PC-3 (cell line): ENCODE data around the gene PPP1R14C. TPM values are rescaled to one million over a fixed set of nuclear protein-coding genes. Genes with fewer than 3 reads are reported as not detected.

ENCODE experiments used
- ATAC-seq: fragments of 200-7000 bp; cut with Tn5 transposase; 2 replicates; pipeline ENCODE4 v1.9.1; 2020; ENCODE audit warnings: mild to moderate bottlenecking, moderate library complexity
- BruUV-seq: library from RNA; stranded (reverse); fragments of 400-500 nt; replicated peaks from 2 replicates; lab custom pipeline; 2021; lab: Mats Ljungman, UMichigan
- CTCF ChIA-PET: fragments of 300-600 bp; sonication (Branson Sonifier 250); formaldehyde crosslinking; loops from one replicate; lab custom pipeline; 2022; ENCODE audit warnings: antibody characterized with exemption; lab: Charles Lee
- POLR2A ChIA-PET: fragments of 300-600 bp; sonication (Branson Sonifier 250); formaldehyde crosslinking; loops from one replicate; lab custom pipeline; 2022; ENCODE audit warnings: antibody characterized with exemption; ENCODE audit not compliant: unreplicated experiment; lab: Charles Lee
- DNase-seq: peaks from one replicate; pipeline ENCODE4 v3.0.0-alpha.2; 2015
- H2AFZ ChIP-seq: fragments of 300-600 bp; sonication (generic); 2 replicates; pipeline ENCODE4 v1.6.0; 2016; ENCODE audit warnings: antibody characterized with exemption, low read length
- H3F3A ChIP-seq: fragments of 300-600 bp; sonication (generic); one replicate; pipeline ENCODE4 v1.6.0; 2017; ENCODE audit warnings: antibody characterized with exemption, low read length, control low read depth, mild to moderate bottlenecking; ENCODE audit not compliant: unreplicated experiment
- H3K27ac ChIP-seq: fragments of 300-600 bp; sonication (generic); 2 replicates; pipeline ENCODE4 v1.5.1; 2016; ENCODE audit warnings: mild to moderate bottlenecking, low read length
- H3K27me3 ChIP-seq: fragments of 300-600 bp; sonication (generic); 2 replicates; pipeline ENCODE4 v1.6.1; 2016; ENCODE audit warnings: low read length, mixed read lengths
- H3K36me3 ChIP-seq: fragments of 300-600 bp; sonication (generic); 2 replicates; pipeline ENCODE4 v1.6.1; 2016; ENCODE audit warnings: low read depth, mixed run types, low read length, mixed read lengths
- H3K4me1 ChIP-seq: fragments of 300-600 bp; sonication (generic); 2 replicates; pipeline ENCODE4 v1.5.1; 2016; ENCODE audit warnings: low read length; ENCODE audit not compliant: insufficient read depth
- H3K4me2 ChIP-seq: fragments of 300-600 bp; sonication (generic); 2 replicates; pipeline ENCODE4 v1.6.0; 2016; ENCODE audit warnings: low read length
- H3K4me3 ChIP-seq: fragments of 300-600 bp; sonication (generic); 2 replicates; pipeline ENCODE4 v1.5.1; 2016; ENCODE audit warnings: mild to moderate bottlenecking, low read length, mixed read lengths
- H3K79me2 ChIP-seq: fragments of 300-600 bp; sonication (generic); 2 replicates; pipeline ENCODE4 v1.6.1; 2017; ENCODE audit warnings: low read length, mixed read lengths
- H3K9ac ChIP-seq: fragments of 300-600 bp; sonication (generic); 2 replicates; pipeline ENCODE4 v1.6.0; 2016; ENCODE audit warnings: mild to moderate bottlenecking, low read length
- H3K9me2 ChIP-seq: fragments of 300-600 bp; sonication (generic); replicated peaks from 2 replicates; pipeline ENCODE4 v1.6.1; 2016; ENCODE audit warnings: mixed run types, low read length, mixed read lengths
- H3K9me3 ChIP-seq: fragments of 300-600 bp; sonication (generic); 2 replicates; pipeline ENCODE4 v1.6.1; 2016; ENCODE audit warnings: low read length, mixed read lengths
- H4K20me1 ChIP-seq: fragments of 300-600 bp; sonication (generic); 2 replicates; pipeline ENCODE4 v1.6.1; 2016; ENCODE audit warnings: low read length, mixed read lengths
- CTCF ChIP-seq: fragments of 300-600 bp; sonication (generic); conservative IDR thresholded peaks from 2 replicates; pipeline ENCODE4 v1.5.1; 2017; ENCODE audit warnings: antibody characterized with exemption, low read depth, mild to moderate bottlenecking, low read length
- EZH2 ChIP-seq: fragments of 300-600 bp; sonication (generic); IDR thresholded peaks from one replicate; pipeline ENCODE4 v1.6.1; 2017; ENCODE audit warnings: antibody characterized with exemption, mild to moderate bottlenecking, low read length; ENCODE audit not compliant: unreplicated experiment
- EZH2phosphoT487 ChIP-seq: fragments of 300-600 bp; sonication (generic); IDR thresholded peaks from 2 replicates; pipeline ENCODE4 v1.6.1; 2018; ENCODE audit warnings: mild to moderate bottlenecking, antibody characterized with exemption, low read length, borderline replicate concordance
- intact Hi-C: fragments of 100-400 bp; cut with micrococcal nuclease; formaldehyde crosslinking; loops from 2 replicates; pipeline ENCODE4 v1.9.0; 2023
- total RNA-seq: library from RNA; depleted of rRNA; stranded (reverse); fragments of >200 nt; gene quantifications from 2 replicates; pipeline ENCODE4 v1.2.3, GENCODE V29; 2014

PPP1R14C gene
- total RNA-seq, 1 experiment from 2014 or later = 1.1 TPM

- intact Hi-C loops = no loop called here
- no peak overlapping the region for H3K4me2 ChIP-seq
These were observed 26.3 kb downstream of the PPP1R14C start for GRCh38 chr6:150169181-150169580.

GRCh38 chr6:150169609-150170008 lies 26.8 kb downstream of the PPP1R14C start:
- intact Hi-C loops = no loop called here
- no TSS peak for BruUV-seq
- H2AFZ ChIP-seq = no peak overlapping the region
- ATAC-seq = peak; percentile 37; the same call in 1 of the 2 replicates
- no peaks in the 10 kb centered on the region for H3F3A ChIP-seq
- H3K27ac ChIP-seq = no peak overlapping the region
- H3K9ac ChIP-seq = no peak overlapping the region
- no peak overlapping the region for H3K4me3 ChIP-seq
- H3K27me3 ChIP-seq = no peaks in the 10 kb centered on the region
- no peaks in the 10 kb centered on the region for H3K9me2 ChIP-seq
- no peak overlapping the region for H3K4me2 ChIP-seq
- ChIA-PET CTCF (no interaction called here), POLR2A (no interaction called here)
- no peaks in the 10 kb centered on the region for H3K79me2 ChIP-seq
- no peaks in the 10 kb centered on the region for H4K20me1 ChIP-seq
- no peaks in the 10 kb centered on the region for H3K9me3 ChIP-seq
- TF ChIP-seq EZH2phosphoT487 (no peak), CTCF (no peak), EZH2 (no peak)
- no peaks in the 10 kb centered on the region for H3K36me3 ChIP-seq
- DNase-seq = peak; percentile 66
- peaks cover 8% of the 10 kb centered on the region; the same call in 1 of the 2 replicates for H3K4me1 ChIP-seq

More at GRCh38 chr6:150169181-150169580, 26.3 kb downstream of the PPP1R14C start:
- no peak for ATAC-seq
- TF ChIP-seq CTCF = no peak
- no peak for TF ChIP-seq EZH2phosphoT487
- TF ChIP-seq EZH2 = no peak
- CTCF ChIA-PET = no interaction called here
- Histone ChIP-seq H4K20me1 (no peaks in the 10 kb centered on the region), H3K4me3 (no peak overlapping the region), H3K79me2 (no peaks in the 10 kb centered on the region), H3K9ac (no peak overlapping the region), H3F3A (no peaks in the 10 kb centered on the region), H3K9me2 (no peaks in the 10 kb centered on the region), H3K9me3 (no peaks in the 10 kb centered on the region), H3K27ac (no peak overlapping the region), H2AFZ (no peak overlapping the region), H3K27me3 (no peaks in the 10 kb centered on the region), H3K36me3 (no peaks in the 10 kb centered on the region), H3K4me1 (peaks cover 8% of the 10 kb centered on the region; the same call in 1 of the 2 replicates)
- DNase-seq = no peak
- no TSS peak for BruUV-seq
- POLR2A ChIA-PET = no interaction called here

GRCh38 chr6:150172929-150173328 lies 30.1 kb downstream of the PPP1R14C start:
- H3F3A ChIP-seq = no peaks in the 10 kb centered on the region
- CTCF ChIA-PET = no interaction called here
- no peak overlapping the region for H3K4me2 ChIP-seq
- no peak overlapping the region for H3K27ac ChIP-seq
- no peak overlapping the region for H3K9ac ChIP-seq
- intact Hi-C loops = no loop called here
- H3K9me2 ChIP-seq = no peaks in the 10 kb centered on the region
- no peaks in the 10 kb centered on the region for H3K79me2 ChIP-seq
- H3K27me3 ChIP-seq = no peaks in the 10 kb centered on the region
- H3K4me1 ChIP-seq = peaks cover 8% of the 10 kb centered on the region; the same call in 1 of the 2 replicates
- DNase-seq (no peak), ATAC-seq (no peak)
- no peaks in the 10 kb centered on the region for H3K9me3 ChIP-seq
- no peaks in the 10 kb centered on the region for H4K20me1 ChIP-seq
- BruUV-seq = no TSS peak
- POLR2A ChIA-PET = no interaction called here
- H3K4me3 ChIP-seq = no peak overlapping the region
- H3K36me3 ChIP-seq = no peaks in the 10 kb centered on the region
- TF ChIP-seq EZH2 = no peak
- no peak for TF ChIP-seq CTCF
- no peak for TF ChIP-seq EZH2phosphoT487
- no peak overlapping the region for H2AFZ ChIP-seq
